Ascending aorta (tissue), 2 donors: ENCODE results near the gene SEZ6L. TPM values are rescaled to one million over a fixed set of nuclear protein-coding genes. Genes with fewer than 3 reads are reported as not detected.

Experiments used
- DNase-seq, 2 donors: peaks; one replicate each; pipeline ENCODE4 v3.0.0-alpha.2; 2019; ENCODE audit warnings: low spot score in 2 of 2
- H3K27ac ChIP-seq, 2 donors: fragments of 200-600 bp; sonication (generic); one replicate each; pipeline ENCODE4 v1.5.1; 2016 to 2017; ENCODE audit warnings: mild to moderate bottlenecking in 1 of 2
- H3K27me3 ChIP-seq: fragments of 200-600 bp; sonication (generic); one replicate; pipeline ENCODE4 v1.5.1; 2017
- H3K36me3 ChIP-seq, 2 donors: fragments of 200-600 bp; sonication (generic); one replicate each; pipeline ENCODE4 v1.5.1; 2016
- H3K4me1 ChIP-seq, 2 donors: fragments of 200-600 bp; sonication (generic); one replicate each; pipeline ENCODE4 v1.5.1; 2016 to 2017; ENCODE audit warnings: mild to moderate bottlenecking in 1 of 2
- H3K4me3 ChIP-seq, 2 donors: fragments of 200-600 bp; sonication (generic); one replicate each; pipeline ENCODE4 v1.5.1; 2016 to 2017; ENCODE audit warnings: mild to moderate bottlenecking in 1 of 2
- H3K9me3 ChIP-seq, 2 donors: fragments of 200-600 bp; sonication (generic); one replicate each; pipeline ENCODE4 v1.5.1; 2016
- intact Hi-C: fragments of 100-400 bp; cut with DNase I; formaldehyde crosslinking; loops from one replicate; pipeline ENCODE4 v1.15.1; 2023
- total RNA-seq: library from RNA; depleted of rRNA; stranded (reverse); fragments of >200 nt; gene quantifications from one replicate; pipeline ENCODE4 v1.1.0, GENCODE V29; 2016
- TF ChIP-seq, protein P1 (sequence below), 3 experiments: fragments of 200-600 bp in 2 of 3; fragments of 450-650 bp in 1 of 3; sonication (generic) in 2 of 3; IDR thresholded peaks; one replicate each; pipeline ENCODE4 v1.5.1; 2016 to 2019; ENCODE audit warnings: antibody characterized with exemption in 3 of 3, mild to moderate bottlenecking in 1 of 3, moderate library complexity in 1 of 3

Gene SEZ6L
- total RNA-seq, 1 donor from 2014 or later = not detected

DNA sequence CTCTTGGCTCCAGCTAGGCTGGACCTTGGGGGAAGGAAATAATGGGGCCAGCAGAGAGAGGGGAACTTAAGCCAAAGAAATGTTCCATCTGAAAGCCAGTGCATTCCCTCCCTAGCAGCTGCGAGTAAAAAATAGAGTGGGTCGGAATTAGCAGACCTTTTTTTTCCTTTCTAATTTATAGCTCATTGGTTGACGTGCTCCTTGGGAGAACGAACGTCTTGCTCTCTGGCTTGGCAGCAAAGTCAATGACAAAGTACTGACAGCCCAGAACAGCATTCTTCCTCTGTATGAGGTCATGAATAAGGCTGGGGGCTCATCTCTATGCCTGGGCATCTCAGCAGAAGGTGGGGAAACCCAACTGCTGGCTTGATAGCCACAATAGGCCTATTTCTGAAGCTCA is 65.0 kb downstream of the SEZ6L start:
- TF ChIP-seq, protein P1, sequence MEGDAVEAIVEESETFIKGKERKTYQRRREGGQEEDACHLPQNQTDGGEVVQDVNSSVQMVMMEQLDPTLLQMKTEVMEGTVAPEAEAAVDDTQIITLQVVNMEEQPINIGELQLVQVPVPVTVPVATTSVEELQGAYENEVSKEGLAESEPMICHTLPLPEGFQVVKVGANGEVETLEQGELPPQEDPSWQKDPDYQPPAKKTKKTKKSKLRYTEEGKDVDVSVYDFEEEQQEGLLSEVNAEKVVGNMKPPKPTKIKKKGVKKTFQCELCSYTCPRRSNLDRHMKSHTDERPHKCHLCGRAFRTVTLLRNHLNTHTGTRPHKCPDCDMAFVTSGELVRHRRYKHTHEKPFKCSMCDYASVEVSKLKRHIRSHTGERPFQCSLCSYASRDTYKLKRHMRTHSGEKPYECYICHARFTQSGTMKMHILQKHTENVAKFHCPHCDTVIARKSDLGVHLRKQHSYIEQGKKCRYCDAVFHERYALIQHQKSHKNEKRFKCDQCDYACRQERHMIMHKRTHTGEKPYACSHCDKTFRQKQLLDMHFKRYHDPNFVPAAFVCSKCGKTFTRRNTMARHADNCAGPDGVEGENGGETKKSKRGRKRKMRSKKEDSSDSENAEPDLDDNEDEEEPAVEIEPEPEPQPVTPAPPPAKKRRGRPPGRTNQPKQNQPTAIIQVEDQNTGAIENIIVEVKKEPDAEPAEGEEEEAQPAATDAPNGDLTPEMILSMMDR (IDR thresholded peaks at IDR 0.05) = no peak
- Histone ChIP-seq H3K4me3 (no peak overlapping the region), H3K9me3 (no peaks in the 10 kb centered on the region), H3K27me3 (no peaks in the 10 kb centered on the region), H3K36me3 (no peaks in the 10 kb centered on the region), H3K27ac (no peak overlapping the region), H3K4me1 (no peaks in the 10 kb centered on the region)
- intact Hi-C loops = no loop called here
- no peak for DNase-seq

DNA sequence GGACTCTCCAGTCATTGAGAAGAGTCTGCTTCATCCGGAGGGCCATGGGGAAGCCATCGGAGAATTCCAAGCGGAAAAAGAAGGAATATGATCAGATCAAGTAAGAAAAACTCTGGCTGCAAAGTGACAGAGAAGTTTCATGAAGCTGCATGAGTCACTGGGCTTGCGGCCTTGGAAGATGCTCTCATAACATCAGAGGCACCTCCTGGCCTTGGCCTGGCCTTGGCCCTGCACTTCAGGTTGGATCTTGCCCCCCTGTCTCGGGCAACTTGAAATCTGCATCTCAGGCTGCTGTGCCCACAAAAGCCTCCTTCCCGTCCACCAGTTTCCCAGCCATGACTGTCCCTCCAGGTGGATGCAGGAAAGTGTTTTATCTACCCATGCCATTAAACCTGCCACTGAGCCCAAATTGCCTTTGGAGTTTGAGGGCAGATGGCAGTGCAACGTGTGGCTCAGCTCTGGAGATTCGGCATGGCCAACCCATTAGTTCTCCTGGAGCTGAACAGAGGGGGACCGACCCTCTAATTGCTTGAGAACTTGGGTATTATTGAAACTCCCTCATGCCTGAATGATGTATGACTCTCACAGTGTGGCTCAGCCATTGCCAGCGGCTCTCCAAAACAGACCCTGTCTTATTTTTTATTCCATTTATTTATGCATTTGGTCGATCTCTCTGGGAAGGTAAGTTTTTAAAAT is 66.7 kb downstream of the SEZ6L start:
- TF ChIP-seq, protein P1 (IDR thresholded peaks at IDR 0.05) = no peak

DNA sequence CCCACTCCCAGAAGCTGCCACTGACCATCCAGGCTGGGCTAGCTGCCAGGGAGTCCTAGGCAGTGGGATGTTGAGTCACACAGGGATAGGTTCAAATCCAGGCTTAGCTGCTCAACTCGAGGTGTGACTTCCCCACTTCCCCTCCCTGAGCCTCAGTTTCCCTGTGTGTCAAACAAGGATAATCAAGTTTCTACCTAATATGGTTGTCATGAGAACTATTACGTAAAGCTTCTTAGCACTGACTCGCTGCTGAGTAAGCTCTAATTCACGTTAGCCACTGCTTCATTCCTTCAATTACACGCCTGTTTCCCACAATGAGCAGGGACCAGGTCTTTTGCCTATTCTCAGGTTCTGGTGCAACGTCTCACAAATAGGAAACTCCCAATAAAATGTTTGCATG is 67.7 kb downstream of the SEZ6L start:
- no peaks in the 10 kb centered on the region for H3K36me3 ChIP-seq
- no peaks in the 10 kb centered on the region for H3K4me1 ChIP-seq
- no peak overlapping the region for H3K27ac ChIP-seq
- no peak overlapping the region for H3K4me3 ChIP-seq
- no peaks in the 10 kb centered on the region for H3K27me3 ChIP-seq
- TF ChIP-seq, protein P1 (IDR thresholded peaks at IDR 0.05) = no peak
- intact Hi-C loops = no loop called here
- no peak for DNase-seq
- no peaks in the 10 kb centered on the region for H3K9me3 ChIP-seq

More for the DNA sequence above, 66.7 kb downstream of the SEZ6L start:
- H3K27me3 ChIP-seq = no peaks in the 10 kb centered on the region
- DNase-seq = no peak
- H3K4me3 ChIP-seq = no peak overlapping the region
- H3K9me3 ChIP-seq = no peaks in the 10 kb centered on the region
- no peaks in the 10 kb centered on the region for H3K36me3 ChIP-seq
- H3K4me1 ChIP-seq = no peaks in the 10 kb centered on the region
- intact Hi-C loops = no loop called here
- H3K27ac ChIP-seq = no peak overlapping the region

DNA sequence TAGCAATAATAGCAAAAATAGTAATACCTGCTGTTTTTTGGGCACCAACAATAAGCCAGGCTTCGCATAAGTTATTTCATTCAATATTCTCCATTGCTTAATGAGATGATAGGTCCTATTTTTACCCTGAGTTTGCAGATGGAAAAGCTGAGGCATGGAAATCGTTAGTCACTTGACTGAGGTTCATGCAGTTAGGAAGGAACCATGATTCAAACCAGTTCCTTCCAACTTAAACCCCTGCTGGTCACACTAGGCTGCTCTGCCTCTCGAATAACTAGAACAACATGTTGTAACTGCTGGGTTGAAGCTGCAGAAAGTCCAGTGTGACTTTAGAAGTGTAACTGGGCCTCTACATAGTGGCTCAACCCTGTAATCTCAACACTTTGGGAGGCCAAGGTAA is 69.3 kb downstream of the SEZ6L start:
- H3K4me1 ChIP-seq = no peaks in the 10 kb centered on the region
- no peaks in the 10 kb centered on the region for H3K27me3 ChIP-seq
- H3K9me3 ChIP-seq = no peaks in the 10 kb centered on the region
- intact Hi-C loops = no loop called here
- TF ChIP-seq, protein P1 (IDR thresholded peaks at IDR 0.05) = no peak
- no peak overlapping the region for H3K4me3 ChIP-seq
- H3K27ac ChIP-seq = no peak overlapping the region
- no peaks in the 10 kb centered on the region for H3K36me3 ChIP-seq
- DNase-seq = no peak

DNA sequence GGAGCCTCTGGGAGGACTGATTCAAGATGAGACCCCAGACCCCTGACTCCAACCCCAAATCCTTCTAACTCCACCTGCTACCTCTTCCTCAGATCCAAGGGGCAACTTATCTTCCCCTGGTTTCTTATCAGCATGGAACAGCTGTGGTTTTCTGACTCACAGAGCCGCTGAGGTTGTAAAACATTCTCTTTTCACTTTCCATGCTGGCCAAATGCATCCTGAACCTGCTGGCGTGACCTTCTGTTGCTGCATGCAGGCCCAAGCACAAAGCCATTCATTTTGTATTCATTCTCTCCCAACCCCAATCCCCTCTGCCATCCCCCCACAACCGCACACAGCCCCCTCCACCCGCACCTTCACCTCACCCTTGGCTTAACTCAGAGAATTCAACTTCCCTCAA is 70.3 kb downstream of the SEZ6L start:
- H3K27ac ChIP-seq = no peak overlapping the region
- no peaks in the 10 kb centered on the region for H3K4me1 ChIP-seq
- no peaks in the 10 kb centered on the region for H3K27me3 ChIP-seq
- no peaks in the 10 kb centered on the region for H3K36me3 ChIP-seq
- DNase-seq = no peak
- no peak overlapping the region for H3K4me3 ChIP-seq
- intact Hi-C loops = no loop called here
- no peaks in the 10 kb centered on the region for H3K9me3 ChIP-seq
- TF ChIP-seq, protein P1 (IDR thresholded peaks at IDR 0.05) = no peak

DNA sequence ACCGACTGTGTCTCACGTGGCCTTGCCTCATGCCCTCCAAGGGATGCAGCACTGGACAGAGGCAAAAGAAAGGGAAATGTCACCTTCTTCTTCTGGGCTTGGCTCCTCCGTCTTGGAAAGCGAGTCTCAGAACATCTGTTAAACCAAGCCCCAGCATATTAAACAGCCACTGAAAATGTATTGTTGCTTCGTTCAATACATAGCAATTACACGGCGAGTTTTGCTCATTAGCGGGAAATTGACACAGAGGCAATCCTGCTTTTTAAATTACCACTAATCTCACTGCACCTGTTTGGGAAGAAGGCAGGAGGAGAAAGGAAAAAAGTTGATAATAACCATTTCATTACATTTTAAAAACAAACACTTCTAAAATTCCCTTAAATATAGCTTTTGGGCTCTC is 72.1 kb downstream of the SEZ6L start:
- no peaks in the 10 kb centered on the region for H3K4me1 ChIP-seq
- H3K36me3 ChIP-seq = no peaks in the 10 kb centered on the region
- TF ChIP-seq, protein P1 (IDR thresholded peaks at IDR 0.05) = no peak
- intact Hi-C loops = no loop called here
- no peak overlapping the region for H3K4me3 ChIP-seq
- no peaks in the 10 kb centered on the region for H3K9me3 ChIP-seq
- H3K27me3 ChIP-seq = no peaks in the 10 kb centered on the region
- H3K27ac ChIP-seq = no peak overlapping the region
- DNase-seq = no peak
